Activated CD8-positive, alpha-beta T cell treated with anti-CD3 and anti-CD28 coated beads for 36 hours (primary cell): ENCODE data around the gene FAM153A. TPM values are rescaled to one million over a fixed set of nuclear protein-coding genes. Genes with fewer than 3 reads are reported as not detected.

Experiments used
- total RNA-seq, 2 experiments: library from RNA; stranded (reverse); gene quantifications; one replicate each; pipeline ENCODE4 v1.2.3, GENCODE V29; 2021

Gene FAM153A
- total RNA-seq, 2 experiments from 2014 or later: 56.9 to 65.4 TPM

Other genes with a start within 250 kb of the FAM153A start
- gene FAM193B, start 228.3 kb downstream of the FAM153A start, total RNA-seq: 10 to 100 TPM; 71.4 to 76.7 TPM
- gene TMED9, start 190.7 kb downstream of the FAM153A start, total RNA-seq: 100 to 1,000 TPM; 118 to 120 TPM
- 10 to 100 TPM; 19.3 to 21.9 TPM for gene B4GALT7, start 182.8 kb downstream of the FAM153A start, total RNA-seq
- not detected for gene PROP1, start 213.3 kb upstream of the FAM153A start, total RNA-seq